Measurements from ENCODE around the gene PHACTR4. TPM values are rescaled to one million over a fixed set of nuclear protein-coding genes. Genes with fewer than 3 reads are reported as not detected.
"Not testable (repeated sequence)": the region's sequence is repeated elsewhere in the genome, so short reads cannot be mapped to it uniquely, and the experiment has no call there.

The PHACTR4 gene
- total RNA-seq, 1 experiment from 2014 or later, result 35.5 TPM

DNA sequence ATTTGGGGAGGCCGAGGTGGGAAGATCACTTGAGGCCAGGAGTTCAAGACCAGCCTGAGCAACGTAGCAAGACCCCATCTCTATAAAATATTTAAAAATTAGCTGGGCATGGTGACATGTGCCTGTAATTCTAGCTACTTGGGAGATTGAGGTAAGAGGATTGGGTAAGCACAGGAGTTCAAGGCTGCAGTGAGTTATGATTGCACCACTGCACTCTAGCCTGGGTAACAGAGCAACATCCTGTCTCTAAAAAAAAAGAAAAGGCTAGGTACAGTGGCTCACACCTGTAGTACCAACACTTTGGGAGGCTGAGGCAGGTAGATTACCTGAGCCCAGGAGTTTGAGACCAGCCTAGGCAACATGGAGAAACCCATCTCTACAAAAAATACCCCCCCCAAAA, 100.6 kb downstream of the PHACTR4 start:
- Histone ChIP-seq H3K27me3 (replicated peaks; ENCODE audit: control insufficient read depth, insufficient read depth, low read length) (no peaks in the 10 kb centered on the region), H3K36me3 (ENCODE audit: control insufficient read depth, insufficient read depth, low read length) (no peaks in the 10 kb centered on the region), H3K4me3 (ENCODE audit: low read depth, low read length) (no peak overlapping the region), H3K4me1 (no peaks in the 10 kb centered on the region), H3K9me3 (no peaks in the 10 kb centered on the region)
- Mint-ChIP-seq H3K4me1 (ENCODE audit: low read depth, unreplicated experiment) (no peaks in the 10 kb centered on the region), H3K4me3 (ENCODE audit: unreplicated experiment) (no peak overlapping the region), H3K27me3 (ENCODE audit: insufficient read depth, unreplicated experiment) (no peaks in the 10 kb centered on the region), H3K36me3 (ENCODE audit: insufficient read depth, unreplicated experiment) (peaks cover 33% of the 10 kb centered on the region), H3K27ac (ENCODE audit: unreplicated experiment) (no peak overlapping the region), H3K9me3 (ENCODE audit: unreplicated experiment) (no peaks in the 10 kb centered on the region)
- no TSS peak for BruUV-seq (replicated peaks)
- POLR2A ChIA-PET, result no interaction called here
- intact Hi-C loops (cut with micrococcal nuclease; ENCODE audit: unreplicated experiment), result no loop called here
- DNase-seq, result no peak
- no peak for TF ChIP-seq CTCF (IDR thresholded peaks at IDR 0.05; ENCODE audit: insufficient read depth in 1 of 2, low read depth in 1 of 2, low read length in 1 of 2, severe bottlenecking in 1 of 2, unreplicated experiment in 1 of 2)
- CTCF ChIA-PET, result no interaction called here

GRCh38 chr1:28479497-28479896, 110.0 kb downstream of the PHACTR4 start:
- H3K4me1 Mint-ChIP-seq (ENCODE audit: low read depth, unreplicated experiment); H3K9me3 Mint-ChIP-seq (ENCODE audit: unreplicated experiment); H3K4me1 ChIP-seq; DNase-seq; BruUV-seq (replicated peaks); H3K27me3 Mint-ChIP-seq (ENCODE audit: insufficient read depth, unreplicated experiment); H3K27ac Mint-ChIP-seq (ENCODE audit: unreplicated experiment); intact Hi-C loops (cut with micrococcal nuclease; ENCODE audit: unreplicated experiment); H3K4me3 Mint-ChIP-seq (ENCODE audit: unreplicated experiment); POLR2A ChIA-PET; H3K36me3 ChIP-seq (ENCODE audit: control insufficient read depth, insufficient read depth, low read length); H3K4me3 ChIP-seq (ENCODE audit: low read depth, low read length); H3K9me3 ChIP-seq; H3K27me3 ChIP-seq (replicated peaks; ENCODE audit: control insufficient read depth, insufficient read depth, low read length): not testable (repeated sequence)
- peaks cover 33% of the 10 kb centered on the region for H3K36me3 Mint-ChIP-seq (ENCODE audit: insufficient read depth, unreplicated experiment)
- CTCF ChIA-PET, result interaction anchor here (0.7 kb wide), 1 partner anchor 1942 kb away, joined by 4 read pairs; no protein-coding TSS in a partner anchor

- CTCF ChIA-PET, result no interaction called here
- POLR2A ChIA-PET, result no interaction called here
- Histone ChIP-seq H3K36me3 (ENCODE audit: control insufficient read depth, insufficient read depth, low read length) (no peaks in the 10 kb centered on the region), H3K27me3 (replicated peaks; ENCODE audit: control insufficient read depth, insufficient read depth, low read length) (no peaks in the 10 kb centered on the region), H3K4me3 (ENCODE audit: low read depth, low read length) (no peak overlapping the region), H3K4me1 (no peaks in the 10 kb centered on the region), H3K9me3 (no peaks in the 10 kb centered on the region)
- Mint-ChIP-seq H3K36me3 (ENCODE audit: insufficient read depth, unreplicated experiment) (peaks cover 33% of the 10 kb centered on the region), H3K4me1 (ENCODE audit: low read depth, unreplicated experiment) (peaks cover 7% of the 10 kb centered on the region), H3K27me3 (ENCODE audit: insufficient read depth, unreplicated experiment) (no peaks in the 10 kb centered on the region), H3K27ac (ENCODE audit: unreplicated experiment) (no peak overlapping the region), H3K4me3 (ENCODE audit: unreplicated experiment) (no peak overlapping the region), H3K9me3 (ENCODE audit: unreplicated experiment) (no peaks in the 10 kb centered on the region)
- no peak for DNase-seq
- intact Hi-C loops (cut with micrococcal nuclease; ENCODE audit: unreplicated experiment), result no loop called here
- no TSS peak for BruUV-seq (replicated peaks)
- TF ChIP-seq CTCF (IDR thresholded peaks at IDR 0.05; ENCODE audit: insufficient read depth in 1 of 2, low read depth in 1 of 2, low read length in 1 of 2, severe bottlenecking in 1 of 2, unreplicated experiment in 1 of 2), result no peak
These were observed 110.8 kb downstream of the PHACTR4 start for GRCh38 chr1:28480308-28480707.

DNA sequence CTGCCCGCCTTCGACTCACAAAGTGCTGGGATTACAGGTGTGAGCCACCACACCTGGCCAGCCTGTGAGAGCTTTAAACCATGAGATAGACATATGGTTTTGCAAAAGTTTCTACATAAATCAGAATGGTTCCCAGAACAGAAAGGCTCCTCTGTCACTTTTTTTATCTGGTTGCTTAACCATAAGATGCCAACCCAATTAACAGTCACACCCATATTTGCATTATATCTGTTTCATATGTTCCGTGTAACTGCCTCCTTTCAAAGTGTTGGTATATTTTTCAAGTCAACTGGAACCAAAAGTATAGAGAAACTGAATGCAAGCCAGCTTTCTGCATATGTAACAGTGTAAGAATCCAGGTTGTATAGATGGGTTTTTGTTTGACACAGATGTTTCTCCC, 112.6 kb downstream of the PHACTR4 start:
- ChIA-PET CTCF (no interaction called here), POLR2A (interaction anchor here (0.6 kb wide), 1 partner anchor 233 kb away, joined by 4 read pairs; no protein-coding TSS in a partner anchor)
- no peak overlapping the region for H3K4me3 Mint-ChIP-seq (ENCODE audit: unreplicated experiment)
- H3K27me3 Mint-ChIP-seq (ENCODE audit: insufficient read depth, unreplicated experiment), result no peaks in the 10 kb centered on the region
- no peak overlapping the region for H3K27ac Mint-ChIP-seq (ENCODE audit: unreplicated experiment)
- DNase-seq, result no peak
- intact Hi-C loops (cut with micrococcal nuclease; ENCODE audit: unreplicated experiment), result no loop called here
- no peak overlapping the region for H3K4me3 ChIP-seq (ENCODE audit: low read depth, low read length)
- H3K9me3 ChIP-seq, result no peaks in the 10 kb centered on the region
- H3K9me3 Mint-ChIP-seq (ENCODE audit: unreplicated experiment), result no peaks in the 10 kb centered on the region
- BruUV-seq (replicated peaks), result no TSS peak
- H3K36me3 ChIP-seq (ENCODE audit: control insufficient read depth, insufficient read depth, low read length), result no peaks in the 10 kb centered on the region
- no peaks in the 10 kb centered on the region for H3K4me1 ChIP-seq
- peaks cover 33% of the 10 kb centered on the region for H3K36me3 Mint-ChIP-seq (ENCODE audit: insufficient read depth, unreplicated experiment)
- TF ChIP-seq CTCF (IDR thresholded peaks at IDR 0.05; ENCODE audit: insufficient read depth in 1 of 2, low read depth in 1 of 2, low read length in 1 of 2, severe bottlenecking in 1 of 2, unreplicated experiment in 1 of 2), result no peak
- H3K4me1 Mint-ChIP-seq (ENCODE audit: low read depth, unreplicated experiment), result no peaks in the 10 kb centered on the region
- H3K27me3 ChIP-seq (replicated peaks; ENCODE audit: control insufficient read depth, insufficient read depth, low read length), result no peaks in the 10 kb centered on the region

Measured in Caco-2 (cell line).